ENCODE results near the gene FH. TPM values are rescaled to one million over a fixed set of nuclear protein-coding genes. Genes with fewer than 3 reads are reported as not detected.

FH gene
- total and polyA plus RNA-seq, 2 of the 13 experiments (the other 11 are each of a cell fraction or from before 2014, with no cell fraction given): 39.2 to 152 TPM

GRCh38 chr1:241519308-241520079 lies at the start of gene FH (continued):
- TF ChIP-seq TRAFD1 (CRISPR knock-in tag; IDR thresholded peaks at IDR 0.05; ENCODE audit: borderline replicate concordance) (no peak), EEA1 (CRISPR knock-in tag; IDR thresholded peaks at IDR 0.05; ENCODE audit: borderline replicate concordance) (peak; percentile 48; the same call in 1 of the 2 replicates), POGK (CRISPR knock-in tag; conservative IDR thresholded peaks at IDR 0.05) (peak; percentile 73; the same call in 1 of the 2 replicates), ELF4 (CRISPR knock-in tag; IDR thresholded peaks at IDR 0.05; ENCODE audit: borderline replicate concordance) (no peak), ZBTB38 (CRISPR knock-in tag; IDR thresholded peaks at IDR 0.05) (0 out of 2 replicates have a peak, but pooled peaks have one; percentile 25), ZNF687 (CRISPR knock-in tag; IDR thresholded peaks at IDR 0.05) (peak; percentile 89), ESRRA (CRISPR knock-in tag; IDR thresholded peaks at IDR 0.05; ENCODE audit: low read depth) (no peak; the same call in 1 of the 2 replicates), KMT2A (CRISPR knock-in tag; IDR thresholded peaks at IDR 0.05) (peak; percentile 88), UBTF (CRISPR knock-in tag; IDR thresholded peaks at IDR 0.05) (peak; percentile 96), HOXA3 (CRISPR knock-in tag; IDR thresholded peaks at IDR 0.05) (no peak), PRMT3 (CRISPR knock-in tag; IDR thresholded peaks at IDR 0.05; ENCODE audit: borderline replicate concordance, low read depth) (no peak), ZBED4 (CRISPR knock-in tag; IDR thresholded peaks at IDR 0.05; ENCODE audit: borderline replicate concordance) (peak; percentile 52; the same call in 1 of the 2 replicates)
